Stimulated activated CD4-positive, alpha-beta T cell treated with anti-CD3 and anti-CD28 coated beads, Interleukin-15, amount 100 ng/mL, for 1 hour (primary cell): ENCODE results near the gene USP49.
A peak's percentile ranks its signal among the peaks of the same experiment; 100 is the strongest.
"Not testable (repeated sequence)": the region's sequence is repeated elsewhere in the genome, so short reads cannot be mapped to it uniquely, and the experiment has no call there.

Experiments
- DNase-seq, 2 donors: peaks; one replicate each; pipeline ENCODE4 v3.0.0-alpha.2; 2020; ENCODE audit warnings: low read depth in 1 of 2, low spot score in 1 of 2

The USP49 gene

GRCh38 chr6:41895300-41896233 lies at the start of gene USP49:
USP49 (minus strand) TSS chr6:41895375; CDS start chr6:41806983, 88,392 bp downstream.
- DNase-seq, result peak; percentile 76 to 92

GRCh38 chr6:41943456-41943855 lies 48.3 kb upstream of the USP49 start:
- DNase-seq, result no peak

- DNase-seq, result not testable (repeated sequence)
Measured at GRCh38 chr6:41942882-41943281, 47.7 kb upstream of the USP49 start.

- DNase-seq, result no peak
Measured at GRCh38 chr6:41942067-41942851, 47.1 kb upstream of the USP49 start.

DNA sequence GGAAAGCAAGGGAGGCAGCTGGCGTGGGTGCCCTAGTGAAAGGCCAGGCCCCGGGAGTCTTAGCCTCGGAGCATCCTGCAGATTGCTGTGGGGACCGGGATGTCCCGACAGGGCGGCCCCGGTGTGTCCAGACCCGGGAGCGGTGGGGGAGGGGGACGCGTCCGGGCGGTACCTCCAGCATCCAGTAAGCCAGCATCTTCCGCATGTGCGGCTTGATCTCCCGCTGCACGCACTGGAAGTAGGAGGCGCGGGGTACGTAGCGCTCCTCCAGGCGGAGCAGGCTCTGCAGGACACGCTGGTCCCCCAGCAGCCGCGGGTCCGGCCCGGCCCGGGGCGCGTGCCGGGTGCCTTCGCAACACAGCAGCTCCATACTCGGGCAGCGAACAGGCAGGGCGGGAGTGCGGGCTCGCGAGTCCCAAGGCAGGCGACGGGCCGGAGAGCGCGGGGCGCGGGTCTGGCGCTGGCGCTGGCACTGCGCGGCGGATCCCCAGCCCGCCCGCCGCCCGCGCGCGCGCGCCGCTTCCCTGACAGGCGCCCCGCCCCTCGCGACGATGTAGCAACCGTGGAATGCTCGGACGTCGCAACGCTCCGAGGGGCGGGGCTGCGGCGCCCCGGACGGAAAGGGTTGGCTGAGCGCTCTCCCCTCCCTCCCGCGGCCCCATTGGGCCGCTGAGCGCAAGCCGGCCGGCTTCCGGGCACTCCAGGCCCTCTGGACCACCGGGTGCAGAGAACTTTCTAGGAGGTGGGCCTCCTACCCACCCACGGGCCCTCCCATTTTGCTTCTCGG lies 46.3 kb upstream of the USP49 start, which contains the start of gene CCND3:
Gene CCND3, minus strand, starts transcription at position 529 of the 787 bp plus-strand sequence. Its CDS starts 159 bp downstream, at position 370.
- DNase-seq, result peak; percentile 59 to 89

DNA sequence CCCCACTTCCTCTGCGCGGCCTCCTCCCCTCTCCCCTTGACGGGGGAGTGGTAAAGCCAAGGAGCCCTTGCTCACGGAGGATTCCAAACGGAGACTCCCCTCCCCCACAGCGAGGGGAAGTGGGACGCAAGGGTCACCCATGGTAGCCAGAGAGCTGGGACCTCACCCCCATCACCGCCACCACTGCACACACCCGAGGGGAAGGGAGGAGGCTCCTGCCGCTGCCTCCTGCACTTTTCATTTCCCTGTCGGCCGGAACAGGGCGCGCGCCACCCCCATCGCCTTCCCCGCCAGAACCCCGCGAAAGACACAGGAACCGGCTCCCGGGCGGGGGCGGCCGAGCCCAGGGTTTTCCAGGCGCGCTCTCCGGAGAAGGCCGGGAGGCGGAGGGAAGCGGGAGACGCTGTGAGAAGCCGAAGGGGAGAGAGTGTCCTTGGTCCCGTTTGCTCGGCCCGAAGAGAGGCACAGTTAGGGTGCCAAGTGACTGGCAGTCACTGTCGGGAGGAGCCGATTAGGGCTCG lies 45.6 kb upstream of the USP49 start:
- DNase-seq, result no peak

GRCh38 chr6:41939848-41940758 lies 44.9 kb upstream of the USP49 start:
- no peak for DNase-seq

DNA sequence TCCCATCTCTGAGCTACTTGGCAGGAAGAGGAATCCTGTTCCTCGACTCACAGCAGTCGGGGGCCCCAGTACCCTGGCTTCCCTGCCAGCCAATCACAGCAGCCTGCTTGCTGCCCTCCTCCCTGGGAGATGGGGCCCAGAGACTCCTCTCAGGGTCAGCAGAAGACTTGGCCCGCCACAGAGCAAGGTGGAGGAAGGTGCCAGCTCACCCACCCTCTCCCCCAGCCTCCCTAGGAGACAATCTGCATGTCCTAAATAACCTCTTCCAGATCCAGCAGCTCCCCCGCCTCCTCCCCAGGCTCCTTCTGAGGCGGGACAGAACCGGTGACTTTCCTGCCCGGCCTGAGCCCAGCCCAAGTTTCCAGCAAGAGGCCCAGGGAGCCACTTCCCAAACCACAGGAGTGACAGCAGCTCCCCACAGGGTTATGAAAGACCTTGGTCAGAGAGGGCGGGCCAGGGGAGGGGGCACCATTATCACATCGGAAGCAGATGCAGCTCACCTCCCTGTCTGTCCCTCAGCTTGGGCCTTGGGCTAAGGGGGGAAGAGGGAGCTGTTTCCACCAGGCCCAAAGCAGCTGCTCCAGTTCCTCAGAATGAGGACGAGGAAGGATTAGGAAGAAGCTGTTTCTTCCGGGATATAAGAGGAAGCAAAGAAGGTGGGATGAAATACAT lies 44.1 kb upstream of the USP49 start:
- DNase-seq, result no peak

DNA sequence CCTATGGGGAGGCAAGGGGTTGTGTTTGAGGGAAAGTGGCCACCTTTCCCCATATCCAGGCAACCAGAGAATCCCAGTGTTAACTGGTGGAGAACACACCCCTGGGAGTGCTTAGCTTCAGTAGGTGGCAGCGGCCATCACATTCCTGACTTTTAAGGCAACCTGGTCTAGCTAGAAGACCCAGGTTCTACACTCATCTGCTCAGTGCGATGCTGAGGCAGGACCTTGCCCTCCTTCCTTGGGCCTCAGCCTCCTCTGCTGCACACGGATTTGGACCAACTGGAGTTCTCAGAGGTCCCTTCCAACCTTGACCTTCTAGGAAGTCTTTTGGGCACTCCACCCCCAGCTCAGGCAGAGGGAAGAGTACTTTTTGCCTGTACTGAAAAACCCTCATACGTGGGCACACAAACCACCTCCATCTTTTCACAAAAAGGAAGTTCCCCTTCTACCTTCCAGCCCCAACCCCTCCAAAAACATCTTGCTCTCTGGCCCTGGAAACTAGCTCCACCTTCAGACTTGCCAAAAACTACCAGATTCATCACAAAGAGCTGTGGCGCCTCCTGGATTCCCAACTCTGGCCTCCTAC lies 43.5 kb upstream of the USP49 start:
- DNase-seq, result no peak

DNA sequence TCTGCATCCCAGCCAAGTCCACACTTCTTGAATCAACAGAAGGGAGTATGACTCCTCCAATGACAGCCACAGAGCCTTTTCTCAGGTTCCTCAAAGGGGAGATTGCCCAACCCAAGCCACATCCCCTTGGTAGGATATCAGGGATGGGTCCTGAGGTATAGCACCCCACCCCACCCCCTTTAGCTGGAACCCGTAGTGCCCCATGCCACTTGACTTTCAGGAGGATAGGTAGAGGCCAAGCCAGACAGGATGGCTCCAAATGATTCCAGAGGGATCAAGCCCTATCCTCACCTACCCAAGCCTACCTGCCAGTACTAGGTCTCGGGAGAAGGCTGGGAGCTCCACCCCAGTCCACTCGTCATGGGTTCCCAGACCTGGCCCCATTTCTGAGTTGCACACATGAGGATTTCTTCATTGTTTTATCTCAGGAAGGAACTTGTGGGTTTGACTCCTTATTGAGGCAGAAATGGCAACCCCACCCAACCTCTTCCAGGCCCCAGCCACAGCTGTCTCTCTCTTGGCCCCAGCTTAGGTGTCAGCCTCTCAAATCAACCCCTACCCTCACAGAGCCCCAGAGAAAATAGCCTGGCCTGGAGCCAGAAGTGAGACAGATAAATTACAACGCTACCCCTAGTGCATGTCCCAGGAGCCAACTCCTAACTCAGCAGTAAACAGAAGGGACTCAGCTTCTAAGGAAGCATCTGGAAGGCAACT lies 42.8 kb upstream of the USP49 start:
- DNase-seq, result peak in 1 of 2 donors; percentile 32

GRCh38 chr6:41937472-41937860 lies 42.3 kb upstream of the USP49 start:
- no peak for DNase-seq

- peak in 1 of 2 donors; percentile 55 for DNase-seq
Measured at GRCh38 chr6:41936073-41936837, 41.1 kb upstream of the USP49 start.

- DNase-seq, result no peak
Measured at GRCh38 chr6:41935685-41936072, 40.5 kb upstream of the USP49 start.

- no peak for DNase-seq
Measured at GRCh38 chr6:41935193-41935574, 40.0 kb upstream of the USP49 start.

GRCh38 chr6:41934278-41935192 lies 39.4 kb upstream of the USP49 start:
- DNase-seq, result no peak

GRCh38 chr6:41932378-41932777 lies 37.2 kb upstream of the USP49 start:
- no peak for DNase-seq

DNA sequence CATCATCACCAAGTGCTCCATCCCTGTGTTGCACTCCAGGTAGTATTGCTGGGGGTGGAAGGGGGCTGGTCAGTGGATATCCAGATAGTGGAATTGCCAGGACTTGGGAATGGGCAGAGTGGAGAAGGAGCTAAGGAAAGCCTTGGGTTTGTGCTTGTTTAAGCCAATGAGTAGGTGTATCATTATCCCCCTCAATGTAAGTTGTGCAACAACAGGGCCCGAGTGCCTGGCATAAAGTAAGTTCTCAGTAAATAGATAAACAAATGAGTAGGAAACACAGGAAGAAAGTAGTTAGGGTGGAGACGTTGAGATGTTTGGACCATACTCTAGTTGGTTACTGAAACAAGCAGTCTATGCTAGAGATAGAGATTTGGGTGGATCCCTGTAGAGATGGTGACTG lies 36.6 kb upstream of the USP49 start:
- DNase-seq, result no peak
